Gastroesophageal sphincter (tissue), 4 donors: ENCODE measurements around the gene MGST2. TPM values are rescaled to one million over a fixed set of nuclear protein-coding genes. Genes with fewer than 3 reads are reported as not detected.
"Not testable (repeated sequence)": the region's sequence is repeated elsewhere in the genome, so short reads cannot be mapped to it uniquely, and the experiment has no call there.

ENCODE experiments used
- ATAC-seq: fragments of 150-250 bp; one replicate; pipeline ENCODE4 v1.9.1; 2016; ENCODE audit warnings: mild to moderate bottlenecking, moderate library complexity
- H3K27ac ChIP-seq, 4 donors: fragments of 200-600 bp; sonication (generic) in 3 of 4; 1 replicate in 3 of 4; 2 replicates in 1 of 4; pipeline ENCODE4 v1.5.1; 2016 to 2019
- H3K27me3 ChIP-seq: fragments of 200-600 bp; sonication (generic); one replicate; pipeline ENCODE4 v1.5.1; 2019
- H3K36me3 ChIP-seq, 2 donors: fragments of 200-600 bp; sonication (generic); one replicate each; pipeline ENCODE4 v1.5.1; 2019; ENCODE audit warnings: control low read depth in 1 of 2
- H3K4me1 ChIP-seq, 3 donors: fragments of 200-600 bp; sonication (generic); 1 replicate in 2 of 3; 2 replicates in 1 of 3; pipeline ENCODE4 v1.5.1; 2016 to 2019; ENCODE audit warnings: control low read depth in 2 of 3
- H3K4me3 ChIP-seq, 2 donors: fragments of 200-600 bp; sonication (generic); one replicate each; pipeline ENCODE4 v1.5.1; 2019; ENCODE audit warnings: mild to moderate bottlenecking in 1 of 2, moderate library complexity in 1 of 2
- H3K9me3 ChIP-seq, 3 donors: fragments of 200-600 bp; sonication (generic); one replicate each; pipeline ENCODE4 v1.5.1; 2017 to 2019; ENCODE audit warnings: control low read depth in 2 of 3
- EP300 ChIP-seq: sonication (generic); formaldehyde crosslinking; IDR thresholded peaks from one replicate; pipeline ENCODE4 v1.6.1; 2017; ENCODE audit warnings: antibody characterized with exemption, mild to moderate bottlenecking
- POLR2A ChIP-seq, 2 donors: fragments of 450-650 bp; IDR thresholded peaks; one replicate each; pipeline ENCODE4 v1.6.1; 2017; ENCODE audit warnings: antibody characterized with exemption in 2 of 2, mild to moderate bottlenecking in 2 of 2, moderate library complexity in 1 of 2
- POLR2AphosphoS5 ChIP-seq: sonication (generic); formaldehyde crosslinking; IDR thresholded peaks from one replicate; pipeline ENCODE4 v1.6.1; 2017; ENCODE audit warnings: antibody characterized with exemption
- WGBS, 2 donors: methylation state at CpG; one replicate each; pipeline ENCODE4 v1.1.5; 2018; ENCODE audit warnings: low coverage in 1 of 2; 5-methylcytosine and 5-hydroxymethylcytosine counted together
- total RNA-seq, 4 donors: library from RNA; depleted of rRNA; stranded (reverse); fragments of >200 nt; gene quantifications; one replicate each; pipeline ENCODE4 v1.1.0, GENCODE V29; 2016
- TF ChIP-seq, protein P1 (sequence below), 4 experiments: fragments of 200-600 bp in 2 of 4; fragments of 450-650 bp in 2 of 4; sonication (generic) in 1 of 4; IDR thresholded peaks; one replicate each; pipeline ENCODE4 v1.5.1; 2017 to 2019; ENCODE audit warnings: antibody characterized with exemption in 4 of 4, mild to moderate bottlenecking in 2 of 4, moderate library complexity in 2 of 4

MGST2 gene
- total RNA-seq, 4 donors from 2014 or later: 26.5 to 53.9 (median 38.5) TPM

DNA sequence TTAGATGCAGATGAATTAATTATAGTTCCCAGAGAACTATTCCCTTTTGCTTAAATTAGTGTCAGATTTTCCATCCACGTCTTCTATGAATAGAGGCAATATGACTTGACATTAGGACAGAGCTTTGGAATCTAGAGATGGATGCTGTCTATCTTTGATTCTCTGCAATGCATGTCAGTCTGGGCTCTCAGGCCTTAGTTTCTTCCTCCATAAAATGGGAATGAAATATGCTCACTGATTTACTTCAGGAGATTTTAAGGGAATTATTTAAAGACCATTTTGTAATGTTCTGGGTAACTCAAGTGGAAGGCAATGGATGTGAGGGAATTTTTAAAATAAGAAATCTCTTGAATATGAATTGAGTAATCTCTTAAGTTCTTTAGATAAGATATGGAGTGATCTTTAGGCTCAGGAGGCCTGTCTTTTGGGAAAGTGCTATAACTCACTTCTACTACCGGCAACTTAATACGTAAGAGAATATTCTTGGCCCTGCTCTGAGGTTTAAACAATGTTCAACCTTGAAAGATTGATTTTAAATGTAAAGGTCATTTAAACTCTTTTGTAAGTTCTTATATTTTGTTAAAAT, 29.0 kb downstream of the MGST2 start:
- Histone ChIP-seq H3K27me3 (no peaks in the 10 kb centered on the region), H3K4me3 (no peak overlapping the region), H3K27ac (no peak overlapping the region), H3K4me1 (peaks cover 0 to 10% (median 0%) of the 10 kb centered on the region in 3 donors), H3K9me3 (peaks cover 0 to 10% (median 0%) of the 10 kb centered on the region in 3 donors), H3K36me3 (peaks cover 0 to 24% of the 10 kb centered on the region in 2 donors)
- TF ChIP-seq, protein P1, sequence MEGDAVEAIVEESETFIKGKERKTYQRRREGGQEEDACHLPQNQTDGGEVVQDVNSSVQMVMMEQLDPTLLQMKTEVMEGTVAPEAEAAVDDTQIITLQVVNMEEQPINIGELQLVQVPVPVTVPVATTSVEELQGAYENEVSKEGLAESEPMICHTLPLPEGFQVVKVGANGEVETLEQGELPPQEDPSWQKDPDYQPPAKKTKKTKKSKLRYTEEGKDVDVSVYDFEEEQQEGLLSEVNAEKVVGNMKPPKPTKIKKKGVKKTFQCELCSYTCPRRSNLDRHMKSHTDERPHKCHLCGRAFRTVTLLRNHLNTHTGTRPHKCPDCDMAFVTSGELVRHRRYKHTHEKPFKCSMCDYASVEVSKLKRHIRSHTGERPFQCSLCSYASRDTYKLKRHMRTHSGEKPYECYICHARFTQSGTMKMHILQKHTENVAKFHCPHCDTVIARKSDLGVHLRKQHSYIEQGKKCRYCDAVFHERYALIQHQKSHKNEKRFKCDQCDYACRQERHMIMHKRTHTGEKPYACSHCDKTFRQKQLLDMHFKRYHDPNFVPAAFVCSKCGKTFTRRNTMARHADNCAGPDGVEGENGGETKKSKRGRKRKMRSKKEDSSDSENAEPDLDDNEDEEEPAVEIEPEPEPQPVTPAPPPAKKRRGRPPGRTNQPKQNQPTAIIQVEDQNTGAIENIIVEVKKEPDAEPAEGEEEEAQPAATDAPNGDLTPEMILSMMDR (IDR thresholded peaks at IDR 0.05): no peak
- TF ChIP-seq EP300 (no peak), POLR2A (IDR thresholded peaks at IDR 0.05) (no peak), POLR2AphosphoS5 (no peak)
- WGBS, 2 donors: 63 to 67% methylated on average over 2 to 3 of the region's 3 CpGs
- no peak for ATAC-seq

- Histone ChIP-seq H3K27me3 (no peaks in the 10 kb centered on the region), H3K9me3 (peaks cover 0 to 10% (median 0%) of the 10 kb centered on the region in 3 donors), H3K27ac (no peak overlapping the region), H3K4me3 (no peak overlapping the region), H3K36me3 (peaks cover 0 to 24% of the 10 kb centered on the region in 2 donors), H3K4me1 (peaks cover 0 to 10% (median 0%) of the 10 kb centered on the region in 3 donors)
- no peak for ATAC-seq
- WGBS, 2 donors: 86 to 95% methylated on average over 4 to 5 of the region's 5 CpGs
- TF ChIP-seq POLR2A (IDR thresholded peaks at IDR 0.05) (no peak), POLR2AphosphoS5 (no peak)
Measured at GRCh38 chr4:139696491-139696890, 30.9 kb downstream of the MGST2 start.

DNA sequence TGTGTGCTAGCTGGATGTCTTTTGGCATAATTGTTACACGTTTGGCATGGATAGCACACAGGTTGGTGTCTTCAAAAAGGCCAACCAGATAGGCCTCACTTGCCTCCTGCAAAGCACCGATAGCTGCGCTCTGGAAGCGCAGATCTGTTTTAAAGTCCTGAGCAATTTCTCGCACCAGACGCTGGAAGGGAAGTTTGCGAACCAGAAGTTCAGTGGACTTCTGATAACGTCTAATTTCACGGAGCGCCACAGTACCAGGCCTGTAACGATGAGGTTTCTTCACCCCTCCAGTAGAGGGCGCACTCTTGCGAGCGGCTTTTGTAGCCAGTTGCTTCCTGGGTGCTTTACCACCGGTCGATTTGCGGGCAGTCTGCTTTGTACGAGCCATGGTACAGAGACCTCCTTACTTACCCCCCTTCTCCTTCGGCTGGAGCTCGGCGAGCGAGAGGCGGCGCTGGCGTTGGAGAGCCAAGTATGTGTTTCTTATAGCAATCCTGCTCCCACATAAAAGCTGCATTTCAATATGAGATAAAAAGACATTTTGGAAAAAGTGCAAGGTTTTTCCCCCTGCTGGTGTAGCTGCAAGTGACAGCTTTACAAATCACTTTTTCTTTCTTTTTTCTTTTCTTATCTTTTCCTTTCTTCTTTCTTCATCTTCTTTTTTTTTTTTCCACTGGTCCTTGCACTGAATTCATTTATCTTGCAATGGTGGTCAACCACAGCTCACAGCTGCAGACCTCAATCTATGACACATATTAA, 32.7 kb downstream of the MGST2 start:
- not testable (repeated sequence) for H3K27me3 ChIP-seq, H3K27ac ChIP-seq, ATAC-seq, H3K9me3 ChIP-seq, H3K4me1 ChIP-seq, H3K4me3 ChIP-seq
- peaks cover 0 to 27% of the 10 kb centered on the region in 2 donors for H3K36me3 ChIP-seq
- 79 to 92% methylated on average over 4 to 8 of the region's 25 CpGs for WGBS, 2 donors

- Histone ChIP-seq H3K4me1 (no peaks in the 10 kb centered on the region), H3K9me3 (peaks cover 0 to 10% (median 0%) of the 10 kb centered on the region in 3 donors), H3K4me3 (no peak overlapping the region), H3K27me3 (no peaks in the 10 kb centered on the region), H3K27ac (no peak overlapping the region), H3K36me3 (peaks cover 0 to 42% of the 10 kb centered on the region in 2 donors)
- no peak for ATAC-seq
- TF ChIP-seq, protein P1 (IDR thresholded peaks at IDR 0.05): no peak
- TF ChIP-seq EP300 (no peak), POLR2A (IDR thresholded peaks at IDR 0.05) (no peak)
- 40% methylated on average over 3 to 5 of the region's 5 CpGs for WGBS, 2 donors
Measured at GRCh38 chr4:139700568-139700967, 34.9 kb downstream of the MGST2 start.

GRCh38 chr4:139704915-139705485, 39.4 kb downstream of the MGST2 start:
- Histone ChIP-seq H3K4me3 (no peak overlapping the region), H3K27me3 (no peaks in the 10 kb centered on the region), H3K4me1 (peaks cover 0 to 3% (median 0%) of the 10 kb centered on the region in 3 donors), H3K9me3 (no peaks in the 10 kb centered on the region), H3K27ac (no peak overlapping the region), H3K36me3 (peaks cover 0 to 23% of the 10 kb centered on the region in 2 donors)
- TF ChIP-seq POLR2A (IDR thresholded peaks at IDR 0.05) (no peak), POLR2AphosphoS5 (no peak), EP300 (no peak)
- TF ChIP-seq, protein P1 (IDR thresholded peaks at IDR 0.05): no peak
- ATAC-seq: no peak
- 98% methylated on average over 4 of the region's 4 CpGs; no CpG with 5 or more reads in 1 of the 2 donors for WGBS, 2 donors
